Kidney tubule cell (primary cell): ENCODE measurements around the gene PZP.
"Not testable (repeated sequence)": the region's sequence is repeated elsewhere in the genome, so short reads cannot be mapped to it uniquely, and the experiment has no call there.

Source experiments
- DNase-seq: peaks from one replicate; pipeline ENCODE4 v3.0.0-alpha.2; 2018; ENCODE audit warnings: low spot score

PZP gene

DNA sequence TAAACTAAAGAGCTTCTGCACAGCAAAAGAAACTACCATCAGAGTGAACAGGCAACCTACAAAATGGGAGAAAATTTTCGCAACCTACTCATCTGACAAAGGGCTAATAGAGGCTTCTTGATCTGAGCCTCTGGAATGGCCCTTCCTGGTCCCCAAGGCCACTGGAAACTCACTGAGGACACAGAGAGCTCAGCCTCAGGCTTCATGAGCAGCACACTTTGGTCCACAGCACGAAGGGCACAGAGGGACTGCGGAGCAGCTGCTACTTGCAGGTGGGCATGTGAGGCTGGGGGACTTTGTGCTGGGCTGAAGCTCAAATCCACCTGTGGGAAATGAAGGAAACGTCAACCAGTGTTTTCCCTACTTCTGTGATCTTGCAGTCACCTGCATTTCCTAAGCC, 27.4 kb downstream of the PZP start:
- DNase-seq, result no peak

DNA sequence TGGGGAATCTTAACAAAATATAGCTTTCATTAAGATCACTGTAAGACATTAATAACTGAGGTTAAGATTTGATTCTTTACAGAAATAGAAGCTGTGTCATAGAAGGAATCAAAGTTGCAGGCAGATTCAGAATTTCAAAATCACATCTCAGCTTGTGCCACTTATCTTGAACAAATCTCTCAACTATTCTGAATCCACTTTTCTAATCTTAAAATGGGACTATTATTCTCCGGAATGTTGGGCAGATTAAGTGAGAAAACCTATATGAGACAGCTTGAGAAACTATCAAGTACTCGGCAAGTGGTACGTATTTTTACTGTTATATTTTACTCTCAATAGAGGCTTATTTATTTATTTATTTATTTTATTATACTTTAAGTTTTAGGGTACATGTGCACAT, 28.4 kb downstream of the PZP start:
- DNase-seq, result no peak

DNA sequence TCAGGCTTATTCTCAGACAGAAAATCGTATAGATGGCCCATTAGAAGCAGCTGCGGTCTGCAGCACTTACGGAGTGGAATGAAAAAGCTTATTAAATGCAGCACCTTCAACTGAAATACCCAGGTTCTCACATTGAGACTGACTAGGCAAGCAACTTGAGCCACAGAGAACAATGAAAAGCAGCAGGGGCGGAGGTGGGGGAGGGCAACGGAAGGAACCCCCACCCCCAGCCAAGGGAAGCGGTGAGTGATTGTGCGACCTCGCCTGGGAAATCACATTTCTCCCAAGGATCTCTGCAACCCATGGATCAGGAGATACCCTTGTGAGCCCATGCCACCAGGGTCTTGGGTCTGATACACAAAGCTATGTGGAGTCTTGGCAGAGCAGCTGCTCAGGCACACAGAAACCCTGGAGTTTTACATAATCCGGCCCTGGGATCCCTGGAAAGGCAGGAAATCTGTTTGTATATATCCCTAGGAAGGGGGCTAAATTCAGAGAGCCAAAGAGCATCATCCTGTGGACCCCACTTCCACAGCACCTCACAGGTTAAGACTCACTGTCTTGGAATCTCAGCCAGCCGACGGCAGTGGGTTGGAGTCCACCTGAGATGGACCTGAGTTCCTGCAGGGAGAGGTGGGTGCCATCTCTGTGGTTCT, 38.1 kb downstream of the PZP start:
- no peak for DNase-seq

GRCh38 chr12:9167345-9167744, 40.9 kb downstream of the PZP start:
- not testable (repeated sequence) for DNase-seq

- DNase-seq, result no peak
These were observed 44.8 kb downstream of the PZP start for GRCh38 chr12:9163392-9163791.

- no peak for DNase-seq
These were observed 52.1 kb downstream of the PZP start for GRCh38 chr12:9156119-9156518.

DNA sequence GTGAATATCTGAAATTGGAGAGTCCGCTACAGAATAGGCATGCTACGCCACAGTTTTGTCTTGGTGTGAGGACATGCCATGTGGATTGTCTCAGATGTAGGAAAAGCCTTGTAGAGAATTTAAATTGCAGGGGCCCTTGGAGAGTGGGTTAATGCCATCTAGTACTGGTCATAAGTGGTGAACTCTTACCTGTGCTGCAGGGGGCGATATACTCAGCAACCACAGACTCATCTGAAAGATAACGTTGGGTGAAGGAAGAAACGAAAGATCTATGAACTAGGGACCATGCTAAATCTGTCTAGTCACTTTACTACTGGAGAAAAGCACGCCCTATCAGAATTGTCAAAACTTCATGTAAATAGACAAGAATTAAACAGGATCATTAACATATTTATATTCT, 58.8 kb downstream of the PZP start:
- DNase-seq, result no peak

DNA sequence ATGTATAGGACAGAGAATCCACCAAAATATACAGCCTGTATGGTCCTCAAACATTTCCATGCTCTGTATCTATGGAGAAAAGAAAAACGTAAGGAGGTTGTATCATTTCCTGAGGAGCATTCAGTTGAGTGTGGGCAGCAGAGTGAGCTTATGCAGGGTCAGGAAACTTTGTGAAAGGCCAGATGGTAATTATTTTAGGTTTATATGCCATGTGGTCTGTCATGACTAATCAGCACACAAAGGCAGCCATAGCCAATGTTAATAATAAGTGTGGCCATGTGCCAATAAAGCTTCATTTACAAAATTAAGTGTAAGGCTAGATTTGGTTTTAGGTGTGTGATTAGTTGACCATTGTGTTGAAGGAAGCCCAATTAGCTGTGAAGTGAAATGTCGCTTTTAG, 59.3 kb downstream of the PZP start:
- no peak for DNase-seq

GRCh38 chr12:9147461-9147860, 60.7 kb downstream of the PZP start:
- no peak for DNase-seq

DNA sequence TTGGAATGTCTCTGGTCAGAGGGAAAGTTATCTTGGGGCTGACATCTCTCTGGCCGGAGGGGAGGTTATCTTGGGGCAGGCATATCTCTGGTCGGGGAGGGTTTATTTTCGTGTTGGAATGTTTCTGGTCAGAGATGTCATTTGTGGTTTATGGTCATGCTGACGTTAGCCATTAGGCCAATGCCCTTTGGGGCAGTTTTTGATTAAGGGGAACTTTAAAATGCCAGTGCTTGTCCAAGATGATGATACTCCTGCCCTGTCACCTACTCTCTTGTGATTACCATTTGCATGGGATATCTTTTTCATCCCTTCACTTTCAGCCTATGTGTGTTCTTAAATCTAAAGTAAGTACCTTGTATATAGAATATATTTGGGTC, 63.5 kb downstream of the PZP start:
- DNase-seq, result no peak

DNA sequence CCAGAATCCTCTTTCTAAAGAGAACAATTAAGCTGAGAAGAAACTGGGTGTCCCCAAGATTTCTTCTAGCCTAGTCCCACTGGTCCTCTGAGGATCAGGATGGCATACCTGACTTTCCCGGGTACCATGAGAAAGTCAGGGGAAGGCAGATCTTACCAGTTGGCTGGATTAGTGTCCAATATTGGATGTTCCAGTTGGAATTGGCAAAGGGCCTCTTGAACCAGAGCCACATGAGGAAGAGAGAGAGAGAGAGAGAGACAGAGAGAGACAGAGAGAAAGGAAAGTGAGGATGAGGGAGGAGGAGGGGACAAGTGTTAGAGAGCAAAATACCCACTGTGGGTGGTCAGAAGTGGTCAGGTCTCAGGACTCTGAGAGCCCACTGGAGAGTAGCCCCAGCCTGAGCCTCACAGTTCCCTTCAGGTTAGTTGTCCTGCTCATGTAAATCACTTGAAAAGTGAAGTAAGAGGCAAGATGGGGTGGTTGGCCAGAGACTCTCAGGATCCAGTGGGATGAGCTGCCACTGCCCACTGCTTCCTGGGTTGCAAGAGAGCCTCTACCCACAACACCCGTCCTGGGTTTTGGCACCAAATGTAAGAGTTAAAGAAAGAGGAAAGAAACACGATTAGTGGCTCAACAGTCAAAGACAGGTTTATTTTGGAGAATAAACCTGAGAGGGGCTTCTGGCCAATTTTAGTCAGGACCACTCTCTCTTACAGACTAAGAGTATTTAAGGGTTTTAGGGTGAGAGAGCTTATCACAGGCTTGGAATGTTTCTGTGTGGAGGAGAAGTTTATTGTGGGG, 64.1 kb downstream of the PZP start:
- no peak for DNase-seq

- no peak for DNase-seq
These were observed 65.1 kb downstream of the PZP start for GRCh38 chr12:9143137-9143536.

- not testable (repeated sequence) for DNase-seq
These were observed 68.5 kb downstream of the PZP start for GRCh38 chr12:9139588-9140290.

- DNase-seq, result no peak
These were observed 72.3 kb downstream of the PZP start for GRCh38 chr12:9135903-9136310.

DNA sequence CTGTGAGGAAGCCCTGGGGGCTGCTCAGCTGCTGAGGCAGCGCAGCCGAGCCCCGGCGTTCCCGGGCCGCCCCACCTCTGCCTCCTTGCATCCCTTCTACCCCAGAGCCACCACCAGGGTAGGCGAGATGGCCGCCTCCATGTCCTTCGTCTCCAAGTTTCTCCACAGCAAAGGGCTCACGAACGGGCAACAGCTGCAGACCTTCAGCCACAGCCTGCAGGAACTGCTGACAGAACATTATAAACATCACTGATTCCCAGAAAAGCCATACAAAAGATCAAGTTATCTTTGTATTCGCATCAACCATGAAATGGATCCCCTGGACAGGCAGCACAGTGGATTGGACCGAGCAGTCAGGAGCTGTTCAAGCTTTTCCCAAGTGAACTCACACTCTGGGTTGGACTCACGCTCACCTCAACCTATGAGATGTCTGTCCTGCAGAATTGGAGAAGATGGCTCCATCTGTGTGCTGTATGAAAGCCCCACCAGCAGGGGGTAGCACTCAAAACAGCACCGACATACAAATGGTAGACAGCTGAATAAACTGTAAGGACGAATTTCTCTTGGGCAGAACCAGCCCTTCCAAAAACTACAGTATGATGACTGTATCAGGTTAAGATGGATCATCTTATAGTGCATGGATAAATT, 73.1 kb downstream of the PZP start:
- peak; percentile 3 for DNase-seq

DNA sequence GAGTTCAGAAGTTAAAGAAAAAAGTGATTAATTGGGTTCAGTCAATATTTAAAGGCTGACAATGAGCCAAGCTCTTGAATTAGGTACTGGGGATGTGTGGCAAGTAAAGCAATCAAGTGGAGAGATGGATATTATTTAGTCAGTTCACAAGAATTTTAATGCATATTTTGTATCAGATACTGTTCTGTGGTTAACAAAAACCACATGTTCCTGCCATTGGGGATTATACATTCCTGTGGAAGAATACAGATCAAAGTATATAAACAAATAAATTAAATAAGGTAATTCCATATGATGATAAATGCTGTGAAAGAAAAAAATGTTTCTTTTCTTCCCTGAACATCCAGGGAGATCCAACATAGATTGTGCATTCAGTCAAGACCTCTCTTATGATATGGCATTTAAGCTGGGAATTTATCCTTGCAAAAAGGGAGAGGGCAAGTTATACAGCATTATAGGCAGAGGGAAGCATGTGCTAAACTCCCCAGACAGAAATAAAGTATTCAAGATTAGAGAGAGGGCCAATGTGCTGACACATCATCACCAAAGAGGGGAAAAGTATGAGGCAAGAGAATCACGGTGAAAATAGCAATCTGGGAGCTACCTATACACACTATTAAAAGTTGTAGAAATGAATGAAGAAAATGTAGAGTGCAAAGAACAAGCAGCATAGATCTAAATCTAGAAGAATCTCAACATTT, 74.8 kb downstream of the PZP start:
- no peak for DNase-seq

GRCh38 chr12:9132008-9132535, 76.1 kb downstream of the PZP start:
- no peak for DNase-seq

DNA sequence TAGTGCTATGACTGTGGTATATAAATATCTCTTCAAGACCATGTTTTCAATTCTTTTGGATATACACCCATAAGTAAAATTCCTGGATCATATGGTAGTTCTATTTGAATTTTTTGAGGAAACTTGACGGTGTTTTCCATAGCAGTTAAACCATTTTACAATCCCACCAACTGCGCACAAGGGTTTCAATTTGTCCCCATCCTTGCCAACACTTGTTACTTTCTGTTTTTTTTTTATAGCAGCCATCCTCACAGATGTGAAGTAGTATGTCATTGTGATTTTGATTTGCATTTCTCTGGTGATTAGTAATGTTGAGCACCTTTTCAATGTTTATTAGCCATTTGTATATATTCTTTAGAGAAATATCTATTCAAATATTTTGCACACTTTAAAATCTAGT, 78.0 kb downstream of the PZP start:
- no peak for DNase-seq

DNA sequence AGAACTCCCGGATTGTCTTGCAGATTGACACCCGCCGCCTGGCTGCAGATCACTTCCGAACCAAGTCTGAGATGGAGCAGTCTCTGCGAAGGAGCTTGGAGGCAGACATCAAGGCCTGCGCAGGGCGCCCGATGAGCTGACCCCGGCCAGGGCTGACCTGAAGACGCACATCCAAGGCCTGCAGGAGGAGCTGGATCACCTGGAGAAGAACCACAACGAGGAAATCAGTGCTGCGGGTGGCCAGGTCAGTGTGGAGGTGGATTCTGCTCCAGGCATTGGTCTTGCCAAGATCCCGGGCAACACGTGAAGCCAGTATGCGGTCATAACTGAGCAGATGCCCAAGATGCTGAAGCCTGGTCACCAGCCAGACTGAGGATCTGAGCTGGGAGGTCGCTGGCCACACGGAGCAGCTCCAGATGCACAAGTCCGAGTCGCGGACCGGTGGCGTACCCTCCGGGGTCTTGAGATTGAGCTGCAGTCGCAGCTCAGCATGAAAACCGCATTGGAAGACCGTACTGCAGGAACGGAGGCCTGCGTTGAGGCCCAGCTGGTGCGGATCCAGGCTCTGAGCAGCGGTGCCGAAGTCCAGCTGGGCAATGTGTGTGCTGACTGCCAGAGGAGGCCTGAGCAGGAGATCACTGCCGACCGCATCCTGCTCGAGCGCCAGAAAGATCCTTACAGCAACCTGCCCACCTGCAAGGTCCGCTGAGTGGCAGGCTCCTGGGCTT, 80.1 kb downstream of the PZP start:
- no peak for DNase-seq

DNA sequence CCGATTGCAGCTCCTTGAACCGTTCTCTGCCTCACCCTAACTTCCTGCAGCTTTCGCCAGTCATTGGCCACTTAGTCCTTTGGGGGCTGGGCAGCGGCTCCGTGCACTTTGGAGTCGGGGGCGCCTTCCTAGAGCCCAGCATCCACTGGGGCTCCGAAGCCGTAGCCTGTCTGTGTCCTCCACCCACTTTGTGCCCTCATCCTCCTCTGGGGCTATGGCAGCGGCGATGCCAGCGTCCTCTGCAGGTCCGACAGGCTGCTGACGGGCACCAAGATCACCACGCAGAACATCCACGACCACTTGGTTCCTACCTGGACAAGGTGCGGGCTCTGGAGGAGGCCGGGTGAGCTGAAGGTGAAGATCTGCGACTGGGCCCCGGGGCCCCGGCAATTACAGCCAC, 80.7 kb downstream of the PZP start:
- DNase-seq, result no peak

- no peak for DNase-seq
These were observed 83.7 kb downstream of the PZP start for GRCh38 chr12:9124383-9125031.
